Prostate gland (tissue), 2 donors: Measurements from ENCODE around the gene TRPV5. TPM values are rescaled to one million over a fixed set of nuclear protein-coding genes. Genes with fewer than 3 reads are reported as not detected.

Experiments used
- DNase-seq: peaks from one replicate; pipeline ENCODE4 v3.0.0-alpha.2; 2019; ENCODE audit warnings: low spot score
- H3K27ac ChIP-seq, 2 donors: fragments of 200-600 bp; sonication (generic); 2 replicates each; pipeline ENCODE4 v1.5.1; 2017 to 2019
- H3K27me3 ChIP-seq: fragments of 200-600 bp; sonication (generic); replicated peaks from 2 replicates; pipeline ENCODE4 v1.5.1; 2019; ENCODE audit not compliant: insufficient read depth
- H3K36me3 ChIP-seq, 2 donors: fragments of 200-600 bp; sonication (generic); 1 replicate in 1 of 2; 2 replicates in 1 of 2; pipeline versions ENCODE4 v1.5.1 to v1.8.1; 2017 to 2019
- H3K4me1 ChIP-seq: fragments of 200-600 bp; sonication (generic); replicated peaks from 2 replicates; pipeline ENCODE4 v1.5.1; 2019
- H3K4me3 ChIP-seq, 2 donors: fragments of 200-600 bp; sonication (generic); 2 replicates each; pipeline ENCODE4 v1.5.1; 2017 to 2019
- H3K9me3 ChIP-seq: fragments of 200-600 bp; sonication (generic); 2 replicates; pipeline ENCODE4 v1.5.1; 2017
- POLR2A ChIP-seq: fragments of 450-650 bp; IDR thresholded peaks from one replicate; pipeline ENCODE4 v1.6.1; 2016; ENCODE audit warnings: antibody characterized with exemption, mild to moderate bottlenecking
- POLR2AphosphoS5 ChIP-seq: sonication (generic); formaldehyde crosslinking; IDR thresholded peaks from one replicate; pipeline ENCODE4 v1.6.1; 2017; ENCODE audit warnings: antibody characterized with exemption
- WGBS: methylation state at CpG from one replicate; pipeline ENCODE4 v1.1.5; 2018; 5-methylcytosine and 5-hydroxymethylcytosine counted together
- intact Hi-C: fragments of 100-400 bp; cut with DNase I; formaldehyde crosslinking; loops from one replicate; pipeline ENCODE4 v1.14.2; 2022
- total RNA-seq, 2 donors: library from RNA; depleted of rRNA; stranded (reverse); fragments of >200 nt; gene quantifications; one replicate each; pipeline ENCODE4 v1.1.0, GENCODE V29; 2016
- TF ChIP-seq, protein P1 (sequence below), 4 experiments: fragments of 200-600 bp in 2 of 4; fragments of 450-650 bp in 2 of 4; sonication (generic) in 2 of 4; IDR thresholded peaks; 1 replicate in 3 of 4; 2 replicates in 1 of 4; pipeline ENCODE4 v1.5.1; 2016 to 2019; ENCODE audit warnings: antibody characterized with exemption in 4 of 4, mild to moderate bottlenecking in 2 of 4, moderate library complexity in 2 of 4

The TRPV5 gene
- total RNA-seq, 2 donors from 2014 or later, result not detected

DNA sequence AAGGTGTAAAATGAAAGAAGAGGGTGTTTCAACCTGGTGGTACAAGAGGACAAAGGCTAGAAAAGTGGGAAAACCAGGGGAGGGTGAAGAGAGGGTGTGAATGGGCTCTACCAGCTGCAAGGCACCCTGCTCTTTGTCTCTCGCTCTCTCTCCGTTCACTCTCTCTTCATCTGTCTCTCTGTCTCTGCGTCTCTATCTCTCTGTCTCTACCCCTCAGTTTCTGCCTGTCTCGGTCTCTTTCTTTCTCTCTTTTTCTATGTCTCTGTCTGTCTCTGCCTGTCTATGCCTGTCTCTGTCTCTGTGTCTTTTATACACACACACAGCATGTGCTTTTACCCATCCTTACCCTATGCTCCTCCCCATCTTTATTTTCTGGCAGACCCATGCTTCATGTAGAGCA, 5.1 kb upstream of the TRPV5 start:
- H3K4me1 ChIP-seq, result no peaks in the 10 kb centered on the region
- no peak for DNase-seq
- no peak overlapping the region for H3K27ac ChIP-seq
- H3K27me3 ChIP-seq, result no peaks in the 10 kb centered on the region
- no peaks in the 10 kb centered on the region for H3K36me3 ChIP-seq
- WGBS, result 94% methylated on average over 4 of the region's 4 CpGs
- no peaks in the 10 kb centered on the region for H3K9me3 ChIP-seq
- no peak overlapping the region for H3K4me3 ChIP-seq
- TF ChIP-seq, protein P1, sequence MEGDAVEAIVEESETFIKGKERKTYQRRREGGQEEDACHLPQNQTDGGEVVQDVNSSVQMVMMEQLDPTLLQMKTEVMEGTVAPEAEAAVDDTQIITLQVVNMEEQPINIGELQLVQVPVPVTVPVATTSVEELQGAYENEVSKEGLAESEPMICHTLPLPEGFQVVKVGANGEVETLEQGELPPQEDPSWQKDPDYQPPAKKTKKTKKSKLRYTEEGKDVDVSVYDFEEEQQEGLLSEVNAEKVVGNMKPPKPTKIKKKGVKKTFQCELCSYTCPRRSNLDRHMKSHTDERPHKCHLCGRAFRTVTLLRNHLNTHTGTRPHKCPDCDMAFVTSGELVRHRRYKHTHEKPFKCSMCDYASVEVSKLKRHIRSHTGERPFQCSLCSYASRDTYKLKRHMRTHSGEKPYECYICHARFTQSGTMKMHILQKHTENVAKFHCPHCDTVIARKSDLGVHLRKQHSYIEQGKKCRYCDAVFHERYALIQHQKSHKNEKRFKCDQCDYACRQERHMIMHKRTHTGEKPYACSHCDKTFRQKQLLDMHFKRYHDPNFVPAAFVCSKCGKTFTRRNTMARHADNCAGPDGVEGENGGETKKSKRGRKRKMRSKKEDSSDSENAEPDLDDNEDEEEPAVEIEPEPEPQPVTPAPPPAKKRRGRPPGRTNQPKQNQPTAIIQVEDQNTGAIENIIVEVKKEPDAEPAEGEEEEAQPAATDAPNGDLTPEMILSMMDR (IDR thresholded peaks at IDR 0.05), result no peak
- intact Hi-C loops, result no loop called here

DNA sequence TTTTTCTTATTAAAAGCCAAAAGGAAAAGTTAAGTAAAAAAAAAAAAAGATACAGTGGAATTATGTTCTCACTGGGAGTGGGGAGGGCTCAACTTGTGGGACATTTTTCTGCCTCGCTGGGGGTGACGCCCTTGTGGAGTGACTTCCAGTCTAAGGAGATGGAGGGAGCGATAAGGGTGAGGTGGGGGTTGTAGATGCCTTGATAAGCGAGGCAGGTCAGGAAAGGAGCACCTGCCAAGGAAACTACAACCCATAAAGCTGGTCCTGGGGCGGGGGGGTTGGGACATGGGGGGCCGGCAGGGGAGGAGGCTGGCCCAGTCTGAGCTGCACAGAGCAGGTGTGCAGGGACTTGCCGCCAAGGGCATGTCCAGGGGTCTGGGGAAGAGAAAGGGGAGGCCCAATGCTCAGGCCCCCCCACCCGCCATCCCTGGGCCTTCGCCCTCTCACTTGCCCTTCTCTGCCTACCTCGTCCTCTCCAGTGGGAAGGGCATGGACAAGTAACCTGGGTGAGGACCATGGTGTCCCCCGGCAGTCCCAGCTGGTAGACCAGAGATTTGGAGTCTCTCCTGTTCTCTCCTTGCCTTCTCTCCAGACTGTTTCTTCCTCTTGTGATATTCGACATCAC, 2.5 kb upstream of the TRPV5 start:
- Histone ChIP-seq H3K4me3 (no peak overlapping the region), H3K27me3 (no peaks in the 10 kb centered on the region), H3K4me1 (no peaks in the 10 kb centered on the region), H3K27ac (no peak overlapping the region), H3K36me3 (no peaks in the 10 kb centered on the region), H3K9me3 (no peaks in the 10 kb centered on the region)
- TF ChIP-seq POLR2A (no peak), POLR2AphosphoS5 (no peak)
- TF ChIP-seq, protein P1 (IDR thresholded peaks at IDR 0.05), result no peak
- intact Hi-C loops, result no loop called here
- no peak for DNase-seq
- 70% methylated on average over 12 of the region's 12 CpGs for WGBS

DNA sequence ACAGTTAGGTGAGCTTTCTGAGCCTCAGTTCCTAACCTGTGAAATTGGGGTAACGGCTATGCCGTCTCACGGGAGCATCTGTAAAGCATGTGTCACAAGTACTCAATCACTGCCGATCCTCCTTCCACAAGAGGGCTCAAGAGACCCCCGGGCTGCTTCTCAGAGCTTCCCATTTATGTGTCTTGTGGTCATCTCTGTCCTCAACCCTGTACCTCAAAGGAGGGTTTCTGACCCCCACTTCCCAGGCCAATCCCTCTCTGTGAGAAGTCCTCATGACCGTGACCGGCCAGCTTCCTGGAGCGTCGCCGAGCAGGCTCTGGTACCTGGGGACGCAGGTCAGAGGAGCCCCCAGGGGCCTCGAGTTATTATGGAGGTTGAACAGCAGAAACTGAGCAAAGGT, 510 bp upstream of the TRPV5 start:
- no peak for DNase-seq
- Histone ChIP-seq H3K4me1 (no peaks in the 10 kb centered on the region), H3K9me3 (no peaks in the 10 kb centered on the region), H3K27me3 (no peaks in the 10 kb centered on the region), H3K27ac (no peak overlapping the region), H3K36me3 (no peaks in the 10 kb centered on the region), H3K4me3 (no peak overlapping the region)
- intact Hi-C loops, result no loop called here
- WGBS, result 80% methylated on average over 12 of the region's 12 CpGs
- no peak for TF ChIP-seq POLR2A
- no peak for TF ChIP-seq POLR2AphosphoS5
- TF ChIP-seq, protein P1 (IDR thresholded peaks at IDR 0.05), result no peak

DNA sequence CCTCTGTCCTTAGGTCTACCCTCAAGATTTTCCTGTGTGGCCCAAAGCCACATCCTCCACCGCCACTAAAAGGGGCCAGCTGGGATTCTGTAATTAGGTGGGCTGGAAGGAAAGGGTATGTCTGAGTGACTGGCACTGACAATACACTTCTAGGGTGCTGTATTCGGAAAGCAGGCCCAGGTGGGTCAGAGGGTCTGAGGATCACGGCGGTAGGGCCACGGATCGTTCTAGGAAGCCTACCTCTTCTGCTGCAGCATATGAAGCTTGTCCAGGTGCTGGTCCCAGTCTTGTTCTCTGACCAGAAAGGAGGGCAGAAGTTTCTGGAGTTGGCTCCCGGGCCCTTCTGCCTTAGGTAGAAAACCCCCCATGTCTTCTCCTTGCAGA, 462 bp downstream of the TRPV5 start:
- intact Hi-C loops, result no loop called here
- Histone ChIP-seq H3K4me1 (no peaks in the 10 kb centered on the region), H3K4me3 (no peak overlapping the region), H3K27me3 (no peaks in the 10 kb centered on the region), H3K9me3 (no peaks in the 10 kb centered on the region), H3K36me3 (no peaks in the 10 kb centered on the region), H3K27ac (no peak overlapping the region)
- DNase-seq, result no peak
- 92% methylated on average over 7 of the region's 7 CpGs for WGBS
- TF ChIP-seq POLR2A, result no peak
- TF ChIP-seq, protein P1 (IDR thresholded peaks at IDR 0.05), result no peak
- no peak for TF ChIP-seq POLR2AphosphoS5

DNA sequence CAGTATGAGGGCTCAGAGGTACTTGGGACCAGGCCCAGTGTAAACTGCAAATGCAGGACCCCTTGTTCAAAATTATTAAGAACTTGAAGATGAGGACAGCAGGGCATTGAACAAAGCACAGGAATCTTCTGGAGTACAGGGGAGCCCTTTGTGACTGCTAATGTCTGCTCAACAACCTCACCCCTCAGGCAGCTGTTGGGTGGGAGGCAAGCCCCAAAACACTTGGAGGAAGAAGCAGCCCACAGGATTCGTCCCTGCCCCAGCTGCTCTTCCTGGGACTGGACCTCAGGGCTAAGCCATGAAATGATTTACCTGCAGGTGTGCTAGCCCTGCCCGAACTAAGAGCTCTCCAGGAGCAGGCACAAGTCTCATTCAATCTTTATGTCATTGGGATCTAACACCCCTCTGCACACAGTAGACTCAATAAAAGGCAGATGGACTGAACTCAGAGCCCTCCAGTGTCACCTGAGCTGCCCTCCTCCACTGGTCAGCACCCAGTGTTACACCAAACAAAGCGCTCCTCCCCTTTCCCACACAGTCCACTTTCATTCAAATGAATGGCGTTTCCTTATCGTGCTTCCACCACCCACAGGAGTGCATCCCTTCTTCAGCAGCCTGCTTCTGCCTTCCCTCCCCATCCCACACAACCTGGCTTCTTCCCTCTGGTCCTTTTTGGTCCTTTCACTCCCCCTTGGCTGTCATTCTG, 1.0 kb downstream of the TRPV5 start:
- Histone ChIP-seq H3K36me3 (no peaks in the 10 kb centered on the region), H3K27ac (no peak overlapping the region), H3K27me3 (no peaks in the 10 kb centered on the region), H3K9me3 (no peaks in the 10 kb centered on the region), H3K4me1 (no peaks in the 10 kb centered on the region), H3K4me3 (no peak overlapping the region)
- TF ChIP-seq POLR2A, result no peak
- no peak for TF ChIP-seq POLR2AphosphoS5
- TF ChIP-seq, protein P1 (IDR thresholded peaks at IDR 0.05), result no peak
- WGBS, result 54% methylated on average over 5 of the region's 5 CpGs
- DNase-seq, result no peak
- intact Hi-C loops, result no loop called here
